ENCODE data around the gene HCK. TPM values are rescaled to one million over a fixed set of nuclear protein-coding genes. Genes with fewer than 3 reads are reported as not detected.

HCK gene
- total RNA-seq, 2 experiments from 2014 or later, result 0.67 to 1.0 TPM

DNA sequence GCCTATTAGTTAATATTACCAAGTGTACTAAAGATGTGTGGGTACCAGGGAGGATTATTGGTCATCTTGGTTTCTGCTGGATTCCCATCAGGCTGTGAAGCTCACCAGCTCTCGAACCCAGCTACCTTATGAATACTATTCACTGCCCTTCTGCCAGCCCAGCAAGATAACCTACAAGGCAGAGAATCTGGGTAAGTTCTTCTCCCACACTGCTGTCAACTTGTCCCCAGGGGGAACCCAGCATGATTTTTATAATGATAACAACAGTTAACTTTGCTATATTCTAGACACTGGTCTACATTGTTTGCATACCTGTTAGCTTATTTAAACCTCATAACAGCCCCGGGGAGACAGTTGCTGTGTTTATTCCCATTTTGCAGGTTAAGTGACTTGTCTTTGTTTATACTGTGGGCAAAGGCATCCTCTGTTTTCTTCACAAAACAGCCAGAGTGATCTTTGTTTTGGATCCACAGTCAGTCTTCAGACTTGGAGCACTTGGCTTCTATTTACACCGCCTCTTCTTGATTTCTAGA lies 84.0 kb downstream of the HCK start:
- POLR2A ChIA-PET, result no interaction called here
- no peak overlapping the region for H3K4me3 ChIP-seq (ENCODE audit: low read length)
- Mint-ChIP-seq H3K27me3 (no peaks in the 10 kb centered on the region), H3K4me3 (no peak overlapping the region), H3K36me3 (ENCODE audit: low read depth) (peaks cover 72% of the 10 kb centered on the region), H3K4me1 (ENCODE audit: low read depth) (peaks cover 7% of the 10 kb centered on the region), H3K9me3 (no peaks in the 10 kb centered on the region), H3K27ac (no peak overlapping the region)
- DNase-seq (no peak), ATAC-seq (ENCODE audit: poor library complexity) (no peak)
- H3K9me3 ChIP-seq (ENCODE audit: control insufficient read depth in 1 of 2, insufficient read depth in 1 of 2, low read length in 2 of 2), result no peaks in the 10 kb centered on the region
- CTCF ChIA-PET, result no interaction called here
- no peaks in the 10 kb centered on the region for H3K4me1 ChIP-seq (ENCODE audit: insufficient read depth, low read length)
- no peak overlapping the region for H3K27ac ChIP-seq (ENCODE audit: low read depth in 1 of 2, low read length in 2 of 2)
- TF ChIP-seq, protein P1, sequence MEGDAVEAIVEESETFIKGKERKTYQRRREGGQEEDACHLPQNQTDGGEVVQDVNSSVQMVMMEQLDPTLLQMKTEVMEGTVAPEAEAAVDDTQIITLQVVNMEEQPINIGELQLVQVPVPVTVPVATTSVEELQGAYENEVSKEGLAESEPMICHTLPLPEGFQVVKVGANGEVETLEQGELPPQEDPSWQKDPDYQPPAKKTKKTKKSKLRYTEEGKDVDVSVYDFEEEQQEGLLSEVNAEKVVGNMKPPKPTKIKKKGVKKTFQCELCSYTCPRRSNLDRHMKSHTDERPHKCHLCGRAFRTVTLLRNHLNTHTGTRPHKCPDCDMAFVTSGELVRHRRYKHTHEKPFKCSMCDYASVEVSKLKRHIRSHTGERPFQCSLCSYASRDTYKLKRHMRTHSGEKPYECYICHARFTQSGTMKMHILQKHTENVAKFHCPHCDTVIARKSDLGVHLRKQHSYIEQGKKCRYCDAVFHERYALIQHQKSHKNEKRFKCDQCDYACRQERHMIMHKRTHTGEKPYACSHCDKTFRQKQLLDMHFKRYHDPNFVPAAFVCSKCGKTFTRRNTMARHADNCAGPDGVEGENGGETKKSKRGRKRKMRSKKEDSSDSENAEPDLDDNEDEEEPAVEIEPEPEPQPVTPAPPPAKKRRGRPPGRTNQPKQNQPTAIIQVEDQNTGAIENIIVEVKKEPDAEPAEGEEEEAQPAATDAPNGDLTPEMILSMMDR (IDR thresholded peaks at IDR 0.05), result no peak
- intact Hi-C loops (cut with DNase I, micrococcal nuclease), result no loop called here
- H3K36me3 ChIP-seq (ENCODE audit: insufficient read depth, low read length), result peaks cover 61% of the 10 kb centered on the region
- H3K27me3 ChIP-seq (ENCODE audit: control insufficient read depth in 1 of 2, insufficient read depth in 2 of 2, low read length in 2 of 2), result no peaks in the 10 kb centered on the region

DNA sequence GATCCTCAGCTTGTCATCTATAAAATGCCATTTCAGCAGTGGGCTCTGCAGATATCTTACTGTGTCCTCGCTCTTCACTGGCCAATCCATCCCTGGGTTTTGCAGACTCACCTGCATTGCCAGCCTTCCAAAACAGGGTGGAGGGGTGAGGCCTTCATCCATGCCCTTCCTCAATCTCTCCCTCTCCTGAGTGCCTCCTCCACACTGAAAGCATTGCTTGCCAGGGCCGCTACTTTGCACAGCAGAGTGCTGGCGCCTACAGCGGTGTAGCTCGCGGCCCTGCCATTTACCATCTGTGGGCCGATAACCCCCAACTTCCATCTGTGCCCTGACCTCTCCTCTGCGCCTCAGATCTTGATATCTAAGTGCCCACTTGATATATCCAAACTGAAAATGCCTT lies 86.9 kb downstream of the HCK start:
- intact Hi-C loops (cut with DNase I, micrococcal nuclease), result no loop called here
- H3K4me1 ChIP-seq (ENCODE audit: insufficient read depth, low read length), result no peaks in the 10 kb centered on the region
- ChIA-PET CTCF (no interaction called here), POLR2A (no interaction called here)
- peaks cover 81% of the 10 kb centered on the region for H3K36me3 ChIP-seq (ENCODE audit: insufficient read depth, low read length)
- TF ChIP-seq, protein P1 (IDR thresholded peaks at IDR 0.05), result no peak
- Mint-ChIP-seq H3K4me3 (no peak overlapping the region), H3K36me3 (ENCODE audit: low read depth) (peaks cover 79% of the 10 kb centered on the region), H3K9me3 (no peaks in the 10 kb centered on the region), H3K4me1 (ENCODE audit: low read depth) (no peaks in the 10 kb centered on the region), H3K27me3 (no peaks in the 10 kb centered on the region), H3K27ac (no peak overlapping the region)
- no peak for DNase-seq
- no peak overlapping the region for H3K4me3 ChIP-seq (ENCODE audit: low read length)
- no peaks in the 10 kb centered on the region for H3K27me3 ChIP-seq (ENCODE audit: control insufficient read depth in 1 of 2, insufficient read depth in 2 of 2, low read length in 2 of 2)
- no peaks in the 10 kb centered on the region for H3K9me3 ChIP-seq (ENCODE audit: control insufficient read depth in 1 of 2, insufficient read depth in 1 of 2, low read length in 2 of 2)
- no peak for ATAC-seq (ENCODE audit: poor library complexity)
- H3K27ac ChIP-seq (ENCODE audit: low read depth in 1 of 2, low read length in 2 of 2), result no peak overlapping the region

DNA sequence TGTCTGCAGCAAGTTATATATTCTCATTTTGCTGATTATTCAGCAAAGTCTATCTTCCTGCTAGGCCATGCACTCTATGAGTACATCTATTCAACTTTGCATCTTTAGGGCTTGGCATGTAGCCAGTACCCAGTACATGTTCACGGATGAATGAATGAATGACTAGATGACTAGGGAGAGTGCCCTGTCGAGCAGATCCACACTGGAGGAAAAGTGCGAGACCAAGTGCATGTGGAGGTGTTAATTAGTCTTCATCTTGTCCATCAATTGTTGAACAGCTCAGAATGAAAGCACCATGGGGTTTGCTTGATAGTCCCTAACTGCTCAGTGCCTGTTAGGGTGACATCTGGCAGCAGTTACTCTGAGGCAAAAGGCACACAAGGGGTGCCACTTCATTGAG lies 87.9 kb downstream of the HCK start:
- no peaks in the 10 kb centered on the region for H3K4me1 ChIP-seq (ENCODE audit: insufficient read depth, low read length)
- ATAC-seq (ENCODE audit: poor library complexity), result no peak
- ChIA-PET POLR2A (no interaction called here), CTCF (no interaction called here)
- no peak overlapping the region for H3K4me3 Mint-ChIP-seq
- H3K9me3 ChIP-seq (ENCODE audit: control insufficient read depth in 1 of 2, insufficient read depth in 1 of 2, low read length in 2 of 2), result no peaks in the 10 kb centered on the region
- no peak for DNase-seq
- H3K27ac ChIP-seq (ENCODE audit: low read depth in 1 of 2, low read length in 2 of 2), result no peak overlapping the region
- H3K36me3 Mint-ChIP-seq (ENCODE audit: low read depth), result peaks cover 87% of the 10 kb centered on the region
- no peak overlapping the region for H3K4me3 ChIP-seq (ENCODE audit: low read length)
- H3K9me3 Mint-ChIP-seq, result no peaks in the 10 kb centered on the region
- H3K4me1 Mint-ChIP-seq (ENCODE audit: low read depth), result no peaks in the 10 kb centered on the region
- no peaks in the 10 kb centered on the region for H3K27me3 Mint-ChIP-seq
- no peak overlapping the region for H3K27ac Mint-ChIP-seq
- intact Hi-C loops (cut with DNase I, micrococcal nuclease), result no loop called here
- TF ChIP-seq, protein P1 (IDR thresholded peaks at IDR 0.05), result no peak
- no peaks in the 10 kb centered on the region for H3K27me3 ChIP-seq (ENCODE audit: control insufficient read depth in 1 of 2, insufficient read depth in 2 of 2, low read length in 2 of 2)
- peaks cover 85% of the 10 kb centered on the region for H3K36me3 ChIP-seq (ENCODE audit: insufficient read depth, low read length)

Measured in CD4-positive, alpha-beta T cell (primary cell).